Activated CD4-positive, alpha-beta T cell treated with anti-CD3 and anti-CD28 coated beads, Interleukin-2, amount 10 ng/mL, durations not matched to agents 7 days and 5 days (primary cell): Measurements from ENCODE around the gene PLEKHB1. TPM values are rescaled to one million over a fixed set of nuclear protein-coding genes. Genes with fewer than 3 reads are reported as not detected.

ENCODE experiments used
- CTCF ChIA-PET: fragments of 350-600 bp; sonication (Branson Sonifier 250); formaldehyde crosslinking; loops from one replicate; lab custom pipeline; 2021; ENCODE audit warnings: antibody characterized with exemption; lab: Charles Lee
- POLR2A ChIA-PET: fragments of 350-600 bp; sonication (Branson Sonifier 250); formaldehyde crosslinking; loops from one replicate; lab custom pipeline; 2021; ENCODE audit warnings: antibody characterized with exemption; lab: Charles Lee
- DNase-seq: peaks from one replicate; pipeline ENCODE4 v3.0.0-alpha.2; 2020
- H3K27ac Mint-ChIP-seq: one replicate; pipeline ENCODE4 v1.8.0; 2021; ENCODE audit warnings: mild to moderate bottlenecking, moderate library complexity, mixed read lengths
- H3K27me3 Mint-ChIP-seq: one replicate; pipeline ENCODE4 v1.8.0; 2021; ENCODE audit warnings: mixed read lengths
- H3K36me3 Mint-ChIP-seq: one replicate; pipeline ENCODE4 v1.8.0; 2021; ENCODE audit warnings: low read depth, mixed read lengths
- H3K4me1 Mint-ChIP-seq: one replicate; pipeline ENCODE4 v1.8.0; 2021; ENCODE audit warnings: mixed read lengths
- H3K4me3 Mint-ChIP-seq: one replicate; pipeline ENCODE4 v1.8.0; 2021; ENCODE audit warnings: mild to moderate bottlenecking, moderate library complexity, mixed read lengths
- H3K9me3 Mint-ChIP-seq: one replicate; pipeline ENCODE4 v1.8.0; 2021; ENCODE audit warnings: mixed read lengths
- total RNA-seq, 2 experiments: library from RNA; stranded (reverse); gene quantifications; one replicate each; pipeline ENCODE4 v1.2.3, GENCODE V29; 2021

PLEKHB1 gene
- total RNA-seq, 2 experiments from 2014 or later = 12.6 to 13.6 TPM

DNA sequence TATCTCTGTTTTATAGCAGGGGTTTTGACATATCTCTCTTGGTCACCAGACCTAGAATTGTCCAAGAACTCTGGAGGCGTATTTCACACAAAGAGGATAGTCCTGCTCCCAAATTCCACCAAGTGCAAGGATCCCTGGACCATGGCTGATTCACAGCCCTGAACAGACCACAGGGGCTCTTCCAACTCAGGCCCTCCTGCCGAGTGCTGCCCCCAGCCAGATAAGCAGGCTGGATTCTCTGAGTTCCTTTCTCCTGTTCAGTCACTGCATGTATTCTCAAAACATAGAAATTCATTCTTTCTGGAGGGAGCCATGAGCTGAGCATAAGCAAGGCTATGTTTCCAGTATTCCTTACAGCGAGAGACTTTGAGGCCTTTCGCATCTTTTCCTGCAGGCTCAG lies 13.4 kb upstream of the PLEKHB1 start:
- ChIA-PET CTCF (interaction anchor here (1.1 to 2.5 kb wide), 2 partner anchors 8 to 28 kb away, joined by 3 to 6 read pairs; no protein-coding TSS in a partner anchor), POLR2A (no interaction called here)
- no peaks in the 10 kb centered on the region for H3K27me3 Mint-ChIP-seq
- H3K27ac Mint-ChIP-seq = no peak overlapping the region
- H3K36me3 Mint-ChIP-seq = no peaks in the 10 kb centered on the region
- H3K4me3 Mint-ChIP-seq = no peak overlapping the region
- DNase-seq = no peak
- peaks cover 7% of the 10 kb centered on the region for H3K4me1 Mint-ChIP-seq
- H3K9me3 Mint-ChIP-seq = peaks cover 3% of the 10 kb centered on the region

DNA sequence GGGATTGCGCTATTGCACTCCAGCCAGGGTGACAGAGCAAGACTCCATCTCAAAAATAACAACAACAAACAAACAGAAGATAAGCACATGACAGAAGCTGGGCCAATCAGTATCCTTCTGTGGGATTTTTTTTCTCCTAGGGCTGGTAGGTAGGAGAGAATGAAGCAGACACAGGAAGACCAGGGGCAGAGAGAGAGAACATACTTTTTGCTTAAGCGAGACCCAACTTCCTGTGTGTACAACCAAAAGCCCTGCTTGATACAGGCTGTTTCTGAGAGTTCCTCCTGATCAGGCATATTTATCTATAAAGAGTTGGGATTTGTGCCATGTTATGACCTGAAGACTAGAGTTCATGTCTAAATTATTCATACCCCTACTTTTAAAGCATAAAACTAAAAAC lies 12.4 kb upstream of the PLEKHB1 start:
- no peak for DNase-seq
- H3K4me3 Mint-ChIP-seq = no peak overlapping the region
- H3K27me3 Mint-ChIP-seq = no peaks in the 10 kb centered on the region
- POLR2A ChIA-PET = no interaction called here
- peaks cover 7% of the 10 kb centered on the region for H3K4me1 Mint-ChIP-seq
- no peaks in the 10 kb centered on the region for H3K36me3 Mint-ChIP-seq
- CTCF ChIA-PET = interaction anchor here (1.1 to 3.9 kb wide), 2 partner anchors 12 to 27 kb away, joined by 3 to 14 read pairs; partner anchors contain the start of gene PLEKHB1
- peak overlapping the region; percentile 20 for H3K27ac Mint-ChIP-seq
- peaks cover 3% of the 10 kb centered on the region for H3K9me3 Mint-ChIP-seq

DNA sequence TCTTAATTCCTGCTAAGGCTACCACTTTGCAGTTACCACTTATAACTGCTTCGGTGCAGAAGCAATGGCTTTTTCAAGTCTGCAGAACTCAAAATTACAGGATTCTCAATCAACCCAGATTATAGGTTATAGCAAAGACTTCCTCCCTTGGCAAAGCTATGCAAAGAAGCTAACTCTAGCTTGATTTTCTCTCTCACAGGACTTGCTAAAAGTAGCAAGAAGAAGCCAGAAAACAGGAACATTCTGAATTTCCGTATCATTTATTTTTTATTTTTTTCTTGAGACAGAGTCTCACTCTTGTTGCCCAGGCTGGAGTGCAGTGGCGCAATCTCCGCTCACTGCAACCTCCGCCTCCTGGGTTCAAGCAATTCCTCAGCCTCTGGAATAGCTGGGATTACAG lies 10.7 kb upstream of the PLEKHB1 start:
- POLR2A ChIA-PET = no interaction called here
- H3K4me3 Mint-ChIP-seq = no peak overlapping the region
- peaks cover 13% of the 10 kb centered on the region for H3K4me1 Mint-ChIP-seq

DNA sequence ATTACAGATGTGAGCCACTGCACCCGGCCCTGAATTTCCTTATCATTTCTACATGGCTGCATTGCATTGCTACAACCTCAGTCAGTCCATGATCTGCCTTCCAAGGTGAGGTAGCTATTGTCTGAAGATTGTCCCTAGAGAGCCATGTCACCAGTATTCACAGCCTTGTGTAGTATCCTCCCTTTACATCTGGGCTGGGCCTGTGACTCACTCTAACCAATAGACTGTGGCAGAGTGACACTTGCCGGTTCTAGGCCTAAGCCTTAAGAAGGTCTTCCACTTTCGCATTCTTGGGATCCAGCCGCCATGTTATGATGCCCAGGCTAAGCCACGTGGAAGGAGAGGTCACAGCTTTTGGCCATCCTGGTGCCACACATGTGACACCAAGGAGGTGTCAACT lies 10.1 kb upstream of the PLEKHB1 start:
- ChIA-PET POLR2A (no interaction called here), CTCF (interaction anchor here (1.5 to 3.9 kb wide), 2 partner anchors 10 to 12 kb away, joined by 4 to 14 read pairs; partner anchors contain the start of gene PLEKHB1)
- Mint-ChIP-seq H3K27me3 (no peaks in the 10 kb centered on the region), H3K4me1 (peaks cover 14% of the 10 kb centered on the region), H3K4me3 (no peak overlapping the region), H3K9me3 (peaks cover 3% of the 10 kb centered on the region), H3K36me3 (no peaks in the 10 kb centered on the region), H3K27ac (no peak overlapping the region)
- DNase-seq = no peak

More for the DNA sequence above, 10.7 kb upstream of the PLEKHB1 start:
- Mint-ChIP-seq H3K27ac (no peak overlapping the region), H3K36me3 (no peaks in the 10 kb centered on the region), H3K9me3 (peaks cover 3% of the 10 kb centered on the region), H3K27me3 (no peaks in the 10 kb centered on the region)
- CTCF ChIA-PET = interaction anchor here (1.5 to 3.9 kb wide), 2 partner anchors 11 to 13 kb away, joined by 4 to 14 read pairs; partner anchors contain the start of gene PLEKHB1
- DNase-seq = no peak

DNA sequence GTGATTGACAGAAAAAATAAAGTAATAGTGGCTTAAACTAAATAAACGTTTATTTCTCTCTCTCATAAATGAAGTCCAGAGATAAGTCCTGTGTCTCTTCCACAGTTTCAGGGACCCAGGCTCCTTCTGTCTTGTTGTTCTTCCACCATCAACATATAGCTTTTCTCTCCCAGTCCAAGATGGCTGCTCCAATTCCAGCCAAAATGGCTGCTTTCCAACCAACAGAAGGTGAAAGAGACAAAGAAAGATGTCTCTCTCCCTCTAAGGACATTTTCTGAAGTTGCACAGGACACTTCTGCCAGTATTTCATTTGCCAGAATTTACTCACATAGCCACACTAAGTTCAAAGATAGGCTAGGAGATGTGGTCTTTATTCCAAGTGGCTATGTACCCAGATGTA lies 9.4 kb upstream of the PLEKHB1 start:
- POLR2A ChIA-PET = no interaction called here
- H3K36me3 Mint-ChIP-seq = no peaks in the 10 kb centered on the region
- peaks cover 2% of the 10 kb centered on the region for H3K9me3 Mint-ChIP-seq
- H3K4me3 Mint-ChIP-seq = no peak overlapping the region
- DNase-seq = no peak
- no peak overlapping the region for H3K27ac Mint-ChIP-seq
- peaks cover 14% of the 10 kb centered on the region for H3K4me1 Mint-ChIP-seq
- CTCF ChIA-PET = interaction anchor here (0.5 to 3.9 kb wide), 5 partner anchors 9 to 186 kb away, joined by 3 to 14 read pairs (median 3); partner anchors contain the start of gene PLEKHB1
- no peaks in the 10 kb centered on the region for H3K27me3 Mint-ChIP-seq

DNA sequence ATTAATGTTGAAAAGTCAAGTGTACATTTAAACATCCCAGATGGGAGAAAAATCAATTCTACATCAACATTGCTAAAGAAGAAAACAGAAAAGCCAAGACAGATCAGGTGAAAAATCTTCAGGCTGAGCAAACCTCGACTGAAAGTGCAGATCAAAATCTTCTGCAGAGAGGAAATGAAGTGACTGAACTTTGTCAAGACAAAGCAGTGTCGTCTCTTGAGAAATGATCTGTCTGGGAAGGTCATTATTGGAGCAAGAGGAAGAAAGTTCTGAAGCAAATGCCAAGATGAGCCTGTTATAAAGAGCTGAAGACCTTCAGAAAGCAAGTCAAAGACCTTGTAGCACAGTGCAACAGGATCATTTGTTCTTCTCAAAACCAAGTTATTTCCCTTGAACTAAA lies 5.8 kb upstream of the PLEKHB1 start:
- DNase-seq = no peak
- H3K27me3 Mint-ChIP-seq = no peaks in the 10 kb centered on the region
- ChIA-PET CTCF (interaction anchor here (1.1 to 2.1 kb wide), 3 partner anchors 9 to 21 kb away, joined by 5 to 9 read pairs (median 6); no protein-coding TSS in a partner anchor), POLR2A (no interaction called here)
- H3K4me3 Mint-ChIP-seq = no peak overlapping the region
- H3K9me3 Mint-ChIP-seq = no peaks in the 10 kb centered on the region
- H3K36me3 Mint-ChIP-seq = no peaks in the 10 kb centered on the region
- no peak overlapping the region for H3K27ac Mint-ChIP-seq
- H3K4me1 Mint-ChIP-seq = peaks cover 7% of the 10 kb centered on the region

DNA sequence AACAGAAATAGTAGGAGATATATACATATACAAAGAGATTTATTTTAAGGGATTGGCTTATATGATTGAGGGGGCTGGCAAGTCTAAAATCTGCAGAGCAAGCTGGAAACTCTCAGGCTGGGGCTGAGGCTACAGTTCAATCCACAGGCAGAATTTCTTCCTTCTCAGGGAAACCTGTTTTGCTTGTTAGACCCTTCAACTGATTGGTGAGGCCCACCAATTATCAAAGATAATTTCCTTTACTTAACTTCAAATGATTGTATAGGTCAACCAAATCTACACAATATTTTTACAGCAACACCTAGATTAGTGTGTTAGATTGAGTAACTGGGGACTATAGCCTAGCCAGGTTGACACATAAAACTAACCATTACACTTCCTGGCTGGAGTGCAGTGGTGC lies 4.7 kb upstream of the PLEKHB1 start:
- H3K9me3 Mint-ChIP-seq = no peaks in the 10 kb centered on the region
- H3K4me1 Mint-ChIP-seq = peaks cover 9% of the 10 kb centered on the region
- H3K36me3 Mint-ChIP-seq = no peaks in the 10 kb centered on the region
- ChIA-PET CTCF (interaction anchor here (0.5 to 2.1 kb wide), 4 partner anchors 10 to 529 kb away, joined by 3 to 9 read pairs (median 5); partner anchors contain the start of genes C2CD3 and PPME1), POLR2A (interaction anchor here (0.5 kb wide), 1 partner anchor 1642 kb away, joined by 3 read pairs; no protein-coding TSS in a partner anchor)
- H3K27me3 Mint-ChIP-seq = no peaks in the 10 kb centered on the region
- DNase-seq = no peak
- no peak overlapping the region for H3K4me3 Mint-ChIP-seq
- no peak overlapping the region for H3K27ac Mint-ChIP-seq

DNA sequence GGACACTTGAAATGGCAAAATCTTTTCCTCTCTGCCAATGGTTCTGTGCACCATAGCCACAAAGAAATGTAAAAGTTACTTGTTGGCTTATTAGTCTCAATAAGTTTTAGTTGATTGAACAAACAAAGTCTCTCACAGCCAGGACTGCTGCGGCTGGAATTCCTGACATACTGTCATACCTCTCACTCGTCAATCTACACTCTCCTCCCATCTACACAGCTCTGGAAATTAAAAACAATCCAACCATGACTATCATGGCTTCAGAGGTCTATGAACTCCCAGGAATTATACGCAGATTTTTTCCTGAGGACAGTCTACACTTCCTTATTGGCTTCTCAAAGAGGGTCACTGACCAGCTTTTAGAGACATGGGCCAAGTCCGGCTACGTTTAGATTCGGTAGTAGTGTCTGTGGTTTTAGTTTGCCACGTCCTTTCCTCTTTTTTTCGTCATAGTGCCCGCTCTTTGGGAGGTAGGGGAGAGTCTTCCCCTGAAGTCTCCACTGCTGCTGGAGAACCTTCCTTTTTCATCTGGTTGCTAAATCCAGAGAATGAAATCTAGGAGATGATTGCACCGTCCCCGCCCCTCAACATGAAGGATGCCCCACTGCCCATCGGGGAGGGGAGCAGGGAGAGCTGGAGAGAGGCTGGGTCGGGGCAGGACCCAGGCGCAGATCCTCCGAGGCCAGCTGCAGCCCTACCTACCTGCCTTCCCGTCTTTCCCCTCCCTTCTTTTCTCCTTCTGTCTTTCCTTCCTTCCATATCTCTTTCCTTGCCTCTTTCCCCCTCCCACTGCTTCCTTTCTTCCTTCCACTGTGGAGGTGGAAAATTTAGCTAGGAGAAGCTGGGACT lies 1.0 kb upstream of the PLEKHB1 start:
- no peak overlapping the region for H3K4me3 Mint-ChIP-seq
- POLR2A ChIA-PET = no interaction called here
- H3K27me3 Mint-ChIP-seq = no peaks in the 10 kb centered on the region
- H3K27ac Mint-ChIP-seq = no peak overlapping the region
- H3K36me3 Mint-ChIP-seq = no peaks in the 10 kb centered on the region
- CTCF ChIA-PET = interaction anchor here (0.6 to 2.8 kb wide), 5 partner anchors 9 to 630 kb away, joined by 3 to 14 read pairs (median 3); no protein-coding TSS in a partner anchor
- H3K9me3 Mint-ChIP-seq = no peaks in the 10 kb centered on the region
- DNase-seq = no peak
- H3K4me1 Mint-ChIP-seq = peaks cover 25% of the 10 kb centered on the region

DNA sequence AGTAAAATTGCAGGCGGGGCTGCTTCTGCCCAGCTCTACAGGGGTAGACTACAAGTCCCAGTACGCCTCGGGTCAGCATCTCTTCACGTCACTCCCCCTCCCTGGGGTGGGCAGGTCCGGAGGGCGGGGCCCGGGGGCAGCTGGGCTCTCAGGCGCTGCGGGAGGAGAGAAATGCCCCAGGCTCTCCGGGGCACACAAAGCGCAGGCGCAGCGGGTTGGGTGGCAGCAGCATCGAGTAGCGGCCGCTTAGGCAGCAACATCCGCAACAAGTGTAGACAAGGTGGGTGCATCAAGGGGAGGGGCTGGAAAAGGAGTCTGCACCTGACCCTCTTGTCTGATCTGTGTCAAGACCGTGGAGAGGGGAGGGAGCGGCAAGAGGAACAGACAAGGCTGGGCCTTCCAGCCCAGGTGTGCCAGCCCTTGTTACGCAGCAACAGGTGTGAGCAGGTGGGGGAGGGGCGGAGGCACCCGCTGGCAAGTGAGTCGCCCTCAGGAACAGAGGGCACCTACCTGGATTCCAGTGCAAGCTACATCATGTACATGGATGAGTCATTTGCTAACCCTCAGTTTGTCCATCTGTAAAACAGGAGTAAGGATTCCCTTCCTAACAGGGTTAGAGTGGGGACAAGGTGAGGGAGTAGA lies 1.2 kb downstream of the PLEKHB1 start:
- Mint-ChIP-seq H3K9me3 (no peaks in the 10 kb centered on the region), H3K4me3 (peak overlapping the region; percentile 73), H3K36me3 (no peaks in the 10 kb centered on the region), H3K27ac (peak overlapping the region; percentile 60), H3K4me1 (peaks cover 20% of the 10 kb centered on the region), H3K27me3 (no peaks in the 10 kb centered on the region)
- peak; percentile 92 for DNase-seq
- POLR2A ChIA-PET = no interaction called here
- CTCF ChIA-PET = interaction anchor here (0.6 to 3.8 kb wide), 7 partner anchors 12 to 341 kb away, joined by 3 to 26 read pairs (median 3); no protein-coding TSS in a partner anchor

DNA sequence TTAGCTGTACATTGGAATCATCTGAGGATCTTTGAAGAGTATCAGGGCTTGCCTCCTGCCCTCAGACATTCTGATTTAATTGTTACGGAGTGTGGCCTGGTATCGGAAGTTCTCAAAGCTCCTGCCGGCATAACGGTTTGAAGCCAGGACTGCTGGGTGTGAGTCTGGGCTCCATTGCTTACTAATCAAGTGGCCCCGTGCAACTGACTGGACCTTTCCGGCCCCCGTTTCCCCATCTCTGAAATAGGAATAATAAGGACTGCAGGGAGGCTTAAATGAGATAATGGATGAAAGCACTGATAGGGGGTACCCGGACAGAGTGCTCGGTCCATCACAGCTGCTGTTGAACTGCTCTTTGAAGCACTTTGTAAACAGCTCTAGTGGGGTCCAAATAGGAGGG lies 1.7 kb downstream of the PLEKHB1 start:
- no peak for DNase-seq
- Mint-ChIP-seq H3K4me3 (peak overlapping the region; percentile 32), H3K36me3 (no peaks in the 10 kb centered on the region), H3K4me1 (peaks cover 20% of the 10 kb centered on the region), H3K9me3 (no peaks in the 10 kb centered on the region), H3K27ac (no peak overlapping the region), H3K27me3 (no peaks in the 10 kb centered on the region)
- ChIA-PET POLR2A (interaction anchor here (0.6 kb wide), 1 partner anchor 260 kb away, joined by 4 read pairs; no protein-coding TSS in a partner anchor), CTCF (interaction anchor here (1.3 to 3.8 kb wide), 3 partner anchors 12 to 22 kb away, joined by 3 to 26 read pairs (median 4); no protein-coding TSS in a partner anchor)

DNA sequence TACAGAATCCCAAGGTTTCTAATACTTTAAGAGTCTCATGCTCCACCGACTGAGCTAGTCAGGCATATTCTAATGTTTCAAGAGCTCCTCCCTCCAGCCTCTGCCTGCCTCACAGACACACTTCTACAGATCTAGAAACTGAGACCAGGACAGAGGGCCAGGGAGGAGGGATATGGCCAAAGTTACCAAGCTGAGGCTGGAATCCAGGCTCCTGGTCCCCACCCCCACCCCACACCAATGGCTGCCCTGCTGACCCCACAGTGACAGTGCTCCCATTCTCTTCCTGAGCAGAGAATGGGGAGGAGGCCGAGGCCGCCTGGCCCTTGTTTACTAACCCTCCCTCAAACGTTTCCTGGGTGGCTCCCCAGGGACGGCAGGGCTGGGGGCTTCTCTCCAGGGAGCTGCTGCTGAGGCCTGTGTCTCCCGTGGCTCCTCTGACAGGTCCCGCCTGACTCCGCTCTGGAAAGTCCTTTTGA lies 2.2 kb downstream of the PLEKHB1 start:
- CTCF ChIA-PET = interaction anchor here (1.3 to 3.8 kb wide), 2 partner anchors 12 to 13 kb away, joined by 4 to 26 read pairs; no protein-coding TSS in a partner anchor
- Mint-ChIP-seq H3K4me3 (no peak overlapping the region), H3K36me3 (no peaks in the 10 kb centered on the region), H3K27me3 (no peaks in the 10 kb centered on the region), H3K4me1 (peaks cover 20% of the 10 kb centered on the region), H3K27ac (peak overlapping the region; percentile 44), H3K9me3 (no peaks in the 10 kb centered on the region)
- no peak for DNase-seq
- POLR2A ChIA-PET = interaction anchor here (0.6 kb wide), 1 partner anchor 260 kb away, joined by 4 read pairs; no protein-coding TSS in a partner anchor

DNA sequence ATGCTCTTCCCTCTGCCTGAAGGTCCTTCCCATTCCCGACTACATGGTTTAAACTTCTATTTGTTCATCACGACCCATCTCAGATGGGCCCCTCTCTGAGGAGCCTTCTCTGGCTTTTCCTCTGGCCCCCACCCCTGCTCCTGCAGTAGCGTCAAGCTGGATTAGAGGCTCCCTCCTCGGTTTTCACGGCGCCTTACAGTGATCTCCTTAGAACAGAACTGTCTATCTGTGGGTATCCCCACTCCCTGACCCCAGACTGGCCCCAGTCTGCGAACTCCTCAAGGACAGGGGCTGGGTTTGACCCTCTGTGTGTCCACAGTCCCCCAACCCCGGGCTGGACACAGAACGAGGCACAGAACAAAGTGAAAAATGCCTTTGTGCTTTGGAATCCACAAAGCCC lies 2.8 kb downstream of the PLEKHB1 start:
- no peaks in the 10 kb centered on the region for H3K27me3 Mint-ChIP-seq
- no peak overlapping the region for H3K4me3 Mint-ChIP-seq
- no peaks in the 10 kb centered on the region for H3K36me3 Mint-ChIP-seq
- H3K27ac Mint-ChIP-seq = no peak overlapping the region
- no peaks in the 10 kb centered on the region for H3K9me3 Mint-ChIP-seq
- ChIA-PET POLR2A (no interaction called here), CTCF (interaction anchor here (1.3 to 3.8 kb wide), 2 partner anchors 13 kb away, joined by 4 to 26 read pairs; no protein-coding TSS in a partner anchor)
- DNase-seq = no peak
- peaks cover 20% of the 10 kb centered on the region for H3K4me1 Mint-ChIP-seq
